CD4-positive, alpha-beta T cell treated with Interleukin-4 for 4 hours (primary cell): ENCODE results near the gene HRC.
"Not testable (repeated sequence)": the region's sequence is repeated elsewhere in the genome, so short reads cannot be mapped to it uniquely, and the experiment has no call there.

ENCODE experiments used
- DNase-seq: peaks from one replicate; pipeline ENCODE4 v3.0.0-alpha.2; 2020

The HRC gene

GRCh38 chr19:49155005-49155819 is at the start of gene HRC:
Gene HRC, minus strand, starts transcription at chr19:49155396. Its CDS starts 159 bp downstream, at chr19:49155237.
- no peak for DNase-seq

GRCh38 chr19:49201042-49201441 is 45.8 kb upstream of the HRC start:
- no peak for DNase-seq

GRCh38 chr19:49200238-49200862 is 45.2 kb upstream of the HRC start:
- DNase-seq = no peak

DNA sequence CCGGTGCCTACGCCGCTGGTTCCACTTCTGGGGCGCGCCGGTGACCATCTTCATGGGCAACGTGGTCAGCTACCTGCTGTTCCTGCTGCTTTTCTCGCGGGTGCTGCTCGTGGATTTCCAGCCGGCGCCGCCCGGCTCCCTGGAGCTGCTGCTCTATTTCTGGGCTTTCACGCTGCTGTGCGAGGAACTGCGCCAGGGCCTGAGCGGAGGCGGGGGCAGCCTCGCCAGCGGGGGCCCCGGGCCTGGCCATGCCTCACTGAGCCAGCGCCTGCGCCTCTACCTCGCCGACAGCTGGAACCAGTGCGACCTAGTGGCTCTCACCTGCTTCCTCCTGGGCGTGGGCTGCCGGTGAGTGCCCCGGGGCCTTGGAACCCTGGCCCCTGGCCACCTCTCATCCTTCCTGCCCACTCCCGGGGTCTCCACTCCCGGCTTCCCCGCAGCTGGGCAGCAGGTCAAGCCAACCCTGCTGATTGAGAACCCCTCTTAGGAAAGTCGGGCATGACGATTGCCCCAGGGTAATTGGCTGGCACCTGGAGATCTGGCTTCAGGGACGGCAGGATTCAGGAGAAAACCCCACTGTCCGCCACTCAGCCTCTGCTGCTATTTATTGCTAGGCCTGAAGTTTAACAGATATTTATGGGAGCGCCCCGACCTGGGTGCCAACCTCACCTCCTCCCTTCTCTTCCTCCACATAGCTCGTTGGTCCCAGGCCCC is 41.5 kb upstream of the HRC start:
- no peak for DNase-seq

- DNase-seq = no peak
Observed at GRCh38 chr19:49194408-49194807, 39.2 kb upstream of the HRC start.

DNA sequence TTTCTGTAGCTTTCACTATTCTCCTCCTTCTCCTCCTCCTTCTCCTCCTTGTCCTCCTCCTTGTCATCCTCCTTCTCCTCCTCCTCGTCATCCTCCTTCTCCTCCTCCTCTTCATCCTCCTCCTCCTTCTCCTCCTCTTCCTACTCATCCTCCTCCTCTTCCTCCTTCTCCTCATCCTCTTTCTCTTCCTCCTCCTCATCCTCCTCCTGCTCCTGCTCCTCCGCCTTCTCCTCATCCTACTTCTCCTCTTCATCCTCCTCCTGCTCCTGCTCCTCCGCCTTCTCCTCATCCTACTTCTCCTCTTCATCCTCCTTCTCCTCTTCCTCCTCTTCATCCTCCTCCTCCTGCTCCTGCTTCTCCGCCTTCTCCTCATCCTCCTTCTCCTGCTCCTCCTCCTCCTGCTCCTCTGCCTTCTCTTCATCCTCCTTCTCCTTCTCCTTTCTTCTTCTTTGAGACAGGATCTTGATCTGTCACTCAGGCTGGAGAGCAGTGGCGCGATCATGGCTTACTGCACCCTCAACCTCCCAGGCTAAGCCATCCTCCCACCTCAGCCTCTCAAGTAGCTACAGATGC is 38.7 kb upstream of the HRC start:
- no peak for DNase-seq

- DNase-seq = no peak
Observed at GRCh38 chr19:49190781-49191180, 35.6 kb upstream of the HRC start.

- DNase-seq = no peak
Observed at GRCh38 chr19:49189259-49189658, 34.1 kb upstream of the HRC start.

DNA sequence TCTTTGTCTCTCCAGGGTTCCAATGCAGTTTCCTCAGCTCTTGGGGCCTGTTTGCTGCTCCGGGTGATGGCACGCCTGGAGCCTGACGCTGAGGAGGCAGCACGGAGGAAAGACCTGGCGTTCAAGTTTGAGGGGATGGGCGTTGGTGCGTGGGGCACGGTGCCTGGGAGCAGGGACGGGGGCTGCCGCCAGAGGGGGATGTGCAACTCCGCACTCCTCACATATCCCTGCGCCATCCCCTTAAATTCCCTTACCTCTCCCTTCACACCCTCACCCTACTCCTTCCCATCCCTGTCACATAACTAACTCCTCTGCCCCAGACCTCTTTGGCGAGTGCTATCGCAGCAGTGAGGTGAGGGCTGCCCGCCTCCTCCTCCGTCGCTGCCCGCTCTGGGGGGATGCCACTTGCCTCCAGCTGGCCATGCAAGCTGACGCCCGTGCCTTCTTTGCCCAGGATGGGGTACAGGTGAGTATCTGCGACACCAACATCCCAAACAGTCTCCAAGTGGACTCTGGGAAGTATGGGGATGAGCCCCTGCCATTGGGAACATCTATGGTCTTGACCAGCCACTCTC is 33.5 kb upstream of the HRC start:
- no peak for DNase-seq

GRCh38 chr19:49186108-49186507 is 30.9 kb upstream of the HRC start:
- no peak for DNase-seq

GRCh38 chr19:49182848-49183375 is 27.7 kb upstream of the HRC start:
- no peak for DNase-seq

- not testable (repeated sequence) for DNase-seq
Observed at GRCh38 chr19:49182010-49182847, 27.0 kb upstream of the HRC start.

DNA sequence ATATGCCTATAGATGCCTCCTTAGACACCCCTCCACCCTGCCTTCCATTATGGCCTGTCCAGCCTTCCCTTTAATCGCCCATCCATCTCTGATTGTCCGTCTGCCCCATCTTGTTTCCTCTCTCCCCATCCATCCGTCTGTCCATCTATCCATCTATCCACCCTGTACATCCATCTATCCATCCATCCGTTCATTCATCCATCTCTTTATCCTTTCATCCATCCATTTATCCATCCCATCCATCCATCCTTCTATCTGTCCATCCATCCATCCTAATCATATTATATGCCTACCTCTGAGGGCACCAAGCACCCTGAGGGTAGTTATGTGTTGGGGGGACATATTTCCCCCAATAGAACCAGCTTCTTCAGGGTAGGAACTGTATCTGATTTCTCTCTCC is 25.5 kb upstream of the HRC start:
- DNase-seq = no peak

- DNase-seq = no peak
Observed at GRCh38 chr19:49173198-49173597, 18.0 kb upstream of the HRC start.

GRCh38 chr19:49168421-49168820 is 13.2 kb upstream of the HRC start:
- DNase-seq = no peak

DNA sequence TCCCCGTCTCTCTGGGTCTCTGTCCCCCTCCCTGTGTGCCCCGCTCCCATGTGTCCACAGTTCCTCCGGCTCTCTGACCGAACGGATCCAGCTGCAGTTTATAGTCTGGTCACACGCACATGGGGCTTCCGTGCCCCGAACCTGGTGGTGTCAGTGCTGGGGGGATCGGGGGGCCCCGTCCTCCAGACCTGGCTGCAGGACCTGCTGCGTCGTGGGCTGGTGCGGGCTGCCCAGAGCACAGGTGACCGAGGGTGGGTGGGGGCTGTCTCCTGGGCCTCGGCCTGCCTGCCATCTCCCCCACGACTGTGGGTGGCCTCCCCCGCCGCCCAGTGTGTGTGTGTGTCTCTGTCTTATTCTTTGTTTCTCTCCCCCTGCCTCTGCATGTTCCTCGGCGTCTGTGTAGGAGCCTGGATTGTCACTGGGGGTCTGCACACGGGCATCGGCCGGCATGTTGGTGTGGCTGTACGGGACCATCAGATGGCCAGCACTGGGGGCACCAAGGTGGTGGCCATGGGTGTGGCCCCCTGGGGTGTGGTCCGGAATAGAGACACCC is 12.7 kb upstream of the HRC start:
- no peak for DNase-seq

DNA sequence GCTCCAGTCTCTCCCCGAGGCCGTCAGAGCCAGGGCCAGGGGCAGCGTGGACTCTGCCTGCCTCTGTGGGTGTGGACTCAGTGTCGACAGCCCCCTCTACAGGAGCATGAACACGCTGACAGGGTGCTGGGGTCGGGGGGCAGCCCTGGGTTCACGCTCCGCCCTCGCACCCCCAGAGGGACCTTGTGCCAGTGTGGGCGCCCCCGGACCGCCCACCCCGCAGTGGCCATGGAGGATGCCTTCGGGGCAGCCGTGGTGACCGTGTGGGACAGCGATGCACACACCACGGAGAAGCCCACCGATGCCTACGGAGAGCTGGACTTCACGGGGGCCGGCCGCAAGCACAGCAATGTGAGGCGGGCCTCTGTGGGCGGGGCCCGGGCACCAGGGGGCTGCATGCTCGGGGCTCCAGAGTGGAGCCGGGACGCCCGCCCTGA is 10.7 kb upstream of the HRC start:
- DNase-seq = no peak

DNA sequence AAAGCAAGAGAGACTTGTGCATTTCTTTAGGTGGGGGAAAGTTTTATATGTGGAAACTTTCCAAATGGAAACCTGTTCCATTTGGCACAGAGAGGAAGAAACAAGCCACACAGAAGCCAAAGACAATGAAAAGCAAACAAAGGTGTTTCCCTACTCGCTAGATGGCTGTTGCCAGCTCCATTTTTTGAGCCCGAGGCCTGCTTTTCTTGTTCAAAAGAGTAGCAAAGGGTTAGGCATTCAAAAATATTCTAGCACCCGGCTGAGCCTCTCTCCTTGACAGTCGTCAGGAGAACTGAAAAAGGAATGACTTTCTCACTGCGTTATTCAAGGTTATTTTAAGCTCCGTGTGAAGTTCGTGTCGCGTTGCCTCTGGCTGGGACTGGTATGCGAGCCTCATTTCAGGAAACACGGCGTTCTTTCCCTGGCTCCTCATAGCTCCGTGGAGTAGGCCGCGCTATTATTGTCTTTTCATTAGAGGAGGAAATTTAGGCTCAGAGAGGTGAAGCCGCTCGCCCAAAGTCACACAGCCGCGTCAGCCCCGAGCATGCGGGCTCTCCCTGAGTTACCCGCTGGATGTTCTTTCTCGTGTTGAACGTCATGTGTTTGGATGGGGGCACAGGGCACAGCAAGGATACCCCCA is 10.0 kb upstream of the HRC start:
- no peak for DNase-seq

GRCh38 chr19:49161987-49162386 is 6.8 kb upstream of the HRC start:
- no peak for DNase-seq

GRCh38 chr19:49160450-49161189 is 5.4 kb upstream of the HRC start:
- no peak for DNase-seq
